GM19324 (cell line): ENCODE measurements around the gene VGLL3.

Experiments
- ATAC-seq: cut with Tn5 transposase; IDR thresholded peaks from one replicate; pipeline ENCODE4 v1.9.1; 2021; ENCODE audit warnings: mild to moderate bottlenecking, moderate library complexity; ENCODE audit not compliant: unreplicated experiment, low FRiP score

Gene VGLL3

DNA sequence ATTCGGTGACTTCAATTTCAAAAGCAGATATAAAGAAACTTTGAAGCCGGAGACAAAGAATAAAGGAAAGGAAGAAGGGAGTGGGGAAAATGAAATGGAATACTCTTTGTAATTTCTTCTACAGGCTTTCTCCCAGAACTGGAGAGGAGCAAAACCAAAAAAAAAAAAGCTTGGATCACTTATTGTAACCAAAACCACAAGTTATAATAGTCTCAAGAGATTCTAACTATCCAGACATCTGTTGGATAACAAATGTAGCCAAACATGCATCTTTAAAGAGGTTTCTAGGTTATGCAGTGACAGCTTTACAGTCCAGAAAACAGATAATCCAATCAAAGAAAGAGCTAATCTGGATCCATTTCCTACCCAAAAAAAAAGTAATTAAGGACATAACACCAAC, 36.2 kb downstream of the VGLL3 start:
- ATAC-seq = no peak

DNA sequence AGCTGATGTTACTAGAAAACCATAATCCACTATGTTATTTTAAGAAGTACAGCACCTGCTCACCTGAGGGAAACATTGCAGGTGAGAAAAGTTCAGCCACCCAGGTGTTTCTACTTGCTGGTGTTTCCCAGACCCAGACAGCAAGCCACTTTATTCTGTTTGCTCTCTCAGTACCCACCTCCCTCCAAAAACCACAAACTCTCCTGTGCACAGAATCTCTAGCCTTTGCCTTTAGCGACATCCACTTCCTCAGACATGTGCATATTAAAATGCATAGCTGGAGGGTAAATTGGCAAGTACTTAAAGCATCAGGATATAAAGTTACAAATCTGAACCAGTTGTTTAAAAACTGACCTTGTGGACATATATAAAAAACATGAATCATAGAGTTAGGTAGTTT, 36.7 kb downstream of the VGLL3 start:
- no peak for ATAC-seq

DNA sequence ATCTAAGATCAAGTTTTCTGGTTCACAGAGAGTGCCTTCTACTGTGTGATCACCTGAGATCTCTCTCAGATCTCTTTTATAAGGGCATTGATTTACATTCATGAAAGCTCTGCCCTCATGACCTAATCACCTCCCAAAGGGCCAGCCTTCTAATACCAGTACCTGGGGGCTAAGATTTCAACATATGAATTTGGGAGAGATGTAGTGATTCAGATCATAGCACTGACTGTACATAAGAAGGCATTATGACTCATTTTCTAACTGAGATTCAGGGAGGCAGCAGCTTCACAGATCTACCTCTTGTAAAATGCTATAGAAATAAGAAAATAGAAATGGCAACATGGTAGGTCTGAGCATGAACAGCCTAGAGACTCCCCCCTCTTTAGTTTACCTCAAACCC, 39.6 kb downstream of the VGLL3 start:
- ATAC-seq = no peak

DNA sequence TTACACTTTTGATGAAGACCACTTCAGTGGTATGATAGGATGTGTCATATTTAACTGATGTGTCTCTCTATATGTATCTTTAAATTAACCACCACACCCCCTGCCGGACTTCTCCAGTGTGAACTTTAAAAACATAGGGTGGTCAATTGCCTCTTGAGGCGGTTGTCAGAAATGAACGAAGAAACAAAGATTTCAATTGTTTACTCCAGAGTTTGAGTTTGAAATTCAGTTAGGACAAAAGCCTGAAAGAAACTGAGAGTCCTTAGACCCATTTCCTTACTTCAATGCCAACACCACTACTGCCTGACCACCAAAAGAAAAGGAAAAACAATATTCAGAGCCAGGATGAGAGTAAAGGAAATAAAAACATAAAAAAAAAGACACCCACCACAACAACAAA, 40.2 kb downstream of the VGLL3 start:
- no peak for ATAC-seq

DNA sequence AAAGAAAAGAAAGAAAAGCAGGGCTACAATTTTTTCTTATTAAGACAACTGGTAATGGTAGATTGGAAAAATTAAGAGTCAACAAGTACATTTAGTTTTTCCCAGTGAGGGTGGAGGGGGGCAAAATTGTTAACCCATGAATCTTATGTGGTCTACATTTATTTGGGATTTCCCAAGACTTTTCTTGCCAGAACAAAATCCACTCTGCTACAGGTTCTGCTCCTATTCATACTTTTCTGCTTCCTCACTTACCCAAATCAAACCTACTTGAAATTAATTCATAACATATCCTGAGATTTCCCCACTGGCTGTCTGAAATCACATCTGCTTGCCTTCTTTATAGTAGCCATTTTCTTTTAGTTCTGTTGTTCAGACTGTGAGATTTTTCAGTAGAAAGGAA, 41.1 kb downstream of the VGLL3 start:
- no peak for ATAC-seq

DNA sequence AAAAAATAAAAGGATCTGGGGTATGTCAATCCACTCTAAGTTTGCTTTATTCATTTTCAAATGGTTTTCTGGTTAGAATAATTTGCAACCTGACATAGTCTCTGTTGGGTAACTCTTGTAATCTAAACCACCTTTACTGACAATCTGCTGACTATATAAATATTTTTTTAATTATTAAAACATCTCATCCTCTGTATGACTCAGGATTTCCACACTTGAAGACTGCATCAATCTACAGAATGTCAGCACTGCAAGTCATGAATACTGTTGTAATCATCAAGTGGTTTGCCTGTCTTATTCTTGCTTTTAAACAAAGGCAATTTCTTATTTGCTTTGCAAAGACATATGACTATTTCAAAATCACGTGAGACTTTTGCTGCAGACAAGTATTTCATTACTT, 42.1 kb downstream of the VGLL3 start:
- no peak for ATAC-seq

DNA sequence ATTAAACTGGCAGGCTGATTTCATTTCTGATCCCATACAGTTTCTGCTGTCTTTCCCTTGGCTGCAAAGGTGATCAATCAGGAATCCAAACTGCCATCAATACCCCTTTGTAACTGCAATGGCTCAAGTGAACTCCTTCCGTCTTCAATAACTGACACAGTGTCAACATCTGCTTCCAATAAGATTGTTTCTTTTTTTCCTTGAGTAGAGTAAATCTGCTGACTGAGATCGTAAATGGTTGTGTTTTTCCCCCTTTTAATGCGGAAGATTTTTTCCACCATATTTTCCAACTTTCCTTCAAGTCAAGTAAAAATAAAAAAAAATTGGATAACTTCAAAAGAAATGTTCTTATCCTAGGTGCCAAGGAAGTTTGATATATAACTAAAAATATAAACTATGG, 48.7 kb downstream of the VGLL3 start:
- ATAC-seq = no peak

DNA sequence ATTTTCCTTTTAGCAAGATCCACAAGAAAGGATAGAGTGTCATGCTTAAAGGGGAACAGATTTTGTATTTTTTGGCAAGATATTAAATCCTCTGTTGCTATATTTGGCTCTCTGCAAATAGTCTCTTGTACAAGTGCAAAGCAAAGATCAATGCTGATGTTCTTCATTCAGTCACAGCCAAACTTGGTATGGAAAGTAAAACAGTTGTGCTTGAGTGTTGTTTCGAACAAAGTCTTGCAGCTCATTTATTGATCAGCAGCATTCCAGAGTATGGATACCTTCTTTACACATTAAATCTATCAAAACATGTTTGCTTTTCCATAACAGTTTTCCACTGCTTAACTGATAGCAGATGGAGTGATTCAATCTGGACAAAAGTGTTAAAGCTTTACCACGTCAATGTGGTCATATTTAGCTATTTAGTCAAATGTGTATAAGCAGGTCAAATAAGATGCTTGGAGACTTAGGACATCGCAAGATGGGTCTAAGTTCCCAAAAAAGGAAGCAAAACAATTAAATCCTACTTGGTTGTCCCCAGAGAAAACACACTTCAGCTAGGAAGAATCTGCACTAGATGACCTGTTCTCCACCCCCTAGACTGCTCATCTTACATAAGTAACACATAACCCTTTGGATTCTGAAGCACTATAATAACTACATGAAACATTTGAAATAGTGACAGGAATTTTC, 52.4 kb downstream of the VGLL3 start:
- ATAC-seq = no peak

DNA sequence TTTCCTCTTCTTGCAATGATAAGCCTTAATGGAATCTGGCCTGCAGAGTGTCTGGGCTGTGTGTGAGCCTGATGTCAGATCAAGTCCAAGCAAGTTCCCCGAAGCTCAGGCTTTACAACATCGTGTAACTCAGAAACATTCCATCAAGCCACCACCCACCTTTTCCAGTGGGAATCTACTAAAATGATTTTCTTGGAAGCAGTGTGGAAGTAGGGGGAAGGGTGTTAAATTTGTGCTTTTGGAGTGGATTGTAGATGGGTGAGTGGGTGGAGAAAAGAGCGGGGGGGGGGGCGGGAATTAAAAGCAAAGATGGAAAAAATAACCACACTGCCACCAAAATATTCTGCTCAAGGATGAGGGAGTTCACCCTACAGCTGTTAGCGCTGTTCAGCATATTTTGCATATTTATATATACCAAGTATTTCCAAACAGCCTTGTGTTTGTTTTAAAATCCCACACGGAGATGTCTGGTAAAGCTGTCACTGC, 53.6 kb downstream of the VGLL3 start:
- ATAC-seq = no peak

DNA sequence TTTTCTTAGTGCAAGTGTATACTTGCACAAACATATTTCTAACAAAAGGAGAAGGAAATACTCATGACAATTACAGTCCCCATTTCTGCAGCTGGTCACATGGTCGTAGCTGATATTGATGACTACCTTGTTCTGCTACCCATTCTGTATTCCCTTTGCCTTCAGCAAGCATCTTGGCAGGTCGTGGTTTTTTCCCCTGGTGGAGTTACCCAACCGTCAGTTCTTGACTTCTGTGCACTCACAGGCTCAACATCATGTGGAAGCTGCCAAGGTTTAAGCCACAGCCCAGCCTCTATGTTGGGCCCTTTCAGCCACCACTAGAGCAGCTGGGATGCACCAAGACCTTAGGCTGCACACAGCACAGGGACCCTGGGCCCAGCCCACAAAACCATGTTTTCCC, 56.1 kb downstream of the VGLL3 start:
- no peak for ATAC-seq

DNA sequence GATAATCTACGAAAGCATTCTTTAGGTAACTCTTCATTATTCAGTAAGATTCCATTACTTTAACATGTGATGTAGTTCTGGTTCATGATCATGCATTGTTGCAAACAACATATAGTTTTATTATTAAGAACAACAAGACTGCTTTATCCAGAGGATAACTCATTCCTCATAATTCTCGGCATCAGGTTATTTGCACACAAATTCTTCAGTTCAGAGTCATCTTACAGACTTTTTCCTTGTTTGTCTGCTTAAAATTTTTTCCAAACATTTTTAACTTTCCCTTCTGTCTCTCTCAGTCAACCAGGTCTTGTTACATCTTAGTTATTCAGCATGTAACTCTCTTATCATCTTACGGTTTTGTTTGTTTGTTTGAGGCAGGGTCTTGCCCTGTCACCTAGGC, 60.1 kb downstream of the VGLL3 start:
- no peak for ATAC-seq

DNA sequence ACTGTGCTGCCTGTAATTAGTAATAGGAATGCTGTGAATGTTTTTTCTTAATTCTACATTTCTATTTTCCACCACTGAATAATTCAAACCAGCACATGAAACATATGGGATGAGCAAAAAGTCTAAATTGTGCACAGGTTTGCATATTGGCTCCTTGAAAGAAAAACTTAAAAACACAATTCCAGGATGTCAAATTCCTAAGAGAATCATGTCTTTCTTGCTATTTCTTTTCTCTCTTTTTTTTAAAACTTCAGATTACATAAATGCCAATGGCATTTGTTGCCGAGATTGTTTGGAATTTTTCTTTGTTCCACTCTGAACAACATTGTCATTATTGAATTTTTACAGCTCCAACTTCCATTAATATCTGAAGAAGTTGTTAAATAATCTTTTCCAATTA, 60.8 kb downstream of the VGLL3 start:
- no peak for ATAC-seq

DNA sequence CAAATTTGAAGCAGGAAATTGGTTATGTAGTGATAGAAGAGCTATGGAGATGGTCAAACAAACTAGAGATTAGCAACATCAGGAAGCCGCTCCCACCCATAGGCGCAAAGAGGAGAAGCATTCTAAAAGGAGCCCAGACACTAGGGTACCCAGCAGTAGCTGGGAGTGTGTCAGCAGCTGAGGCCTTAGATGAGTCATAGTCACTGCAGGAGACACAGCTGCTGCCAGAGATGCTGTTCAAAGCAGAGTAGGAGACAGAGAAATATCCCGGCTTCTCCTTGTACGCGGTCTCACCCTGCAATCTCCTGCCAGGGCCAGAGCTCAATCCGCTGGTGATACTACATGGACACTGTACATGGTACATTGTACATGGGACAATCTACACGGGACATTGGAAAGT, 61.9 kb downstream of the VGLL3 start:
- no peak for ATAC-seq

DNA sequence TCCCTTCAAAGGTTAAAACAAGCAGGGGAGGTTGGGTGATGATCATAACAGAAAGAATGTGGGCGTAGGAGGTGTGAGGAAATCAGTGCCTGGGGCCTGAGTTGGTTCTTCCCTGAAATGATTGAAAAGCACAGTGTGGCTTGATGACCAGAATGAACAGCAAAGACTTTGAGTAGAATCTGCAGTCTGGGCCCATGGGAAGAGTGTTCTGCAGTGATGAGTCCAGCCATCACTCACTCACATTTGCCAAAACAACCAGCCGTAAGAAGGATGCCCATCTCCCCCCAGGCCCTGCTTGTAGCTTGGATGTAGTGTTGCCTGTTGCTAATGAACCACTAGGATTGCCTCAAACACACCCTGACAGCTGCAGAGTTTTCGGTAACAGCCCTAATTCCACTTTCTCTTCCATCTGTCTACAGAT, 67.9 kb downstream of the VGLL3 start:
- ATAC-seq = no peak

DNA sequence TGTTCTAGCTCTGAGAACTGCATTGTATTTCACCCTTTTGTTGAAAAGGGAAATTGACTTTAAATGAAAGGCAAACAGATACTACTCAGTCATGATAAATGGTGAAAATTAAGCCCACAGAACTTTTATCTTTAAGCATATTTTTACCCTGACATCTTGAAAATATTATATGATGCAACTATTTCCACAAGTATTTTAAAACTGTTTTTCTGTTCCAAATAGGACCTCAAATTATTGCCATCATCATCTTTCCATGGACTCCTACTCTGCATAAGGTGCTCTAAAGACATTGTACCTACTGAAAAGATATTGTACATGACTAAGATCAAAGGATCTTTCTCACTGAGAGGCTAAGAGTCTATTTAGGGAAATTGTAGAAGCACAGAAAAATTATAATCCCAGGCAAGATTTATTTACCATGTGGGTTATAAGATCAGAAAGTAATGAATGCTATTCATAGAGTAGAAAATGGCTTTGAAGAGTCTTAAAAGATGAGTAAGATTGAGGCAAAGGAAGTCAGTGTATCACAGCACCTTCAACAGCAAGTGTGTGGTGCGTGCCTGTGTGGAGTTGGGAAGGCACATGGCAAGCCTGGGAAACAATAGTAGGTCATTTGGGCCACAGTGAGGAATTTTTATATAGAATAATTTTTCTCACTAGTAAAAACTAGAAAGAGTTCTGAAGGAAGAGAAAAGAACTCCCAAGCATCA, 68.8 kb downstream of the VGLL3 start:
- no peak for ATAC-seq

DNA sequence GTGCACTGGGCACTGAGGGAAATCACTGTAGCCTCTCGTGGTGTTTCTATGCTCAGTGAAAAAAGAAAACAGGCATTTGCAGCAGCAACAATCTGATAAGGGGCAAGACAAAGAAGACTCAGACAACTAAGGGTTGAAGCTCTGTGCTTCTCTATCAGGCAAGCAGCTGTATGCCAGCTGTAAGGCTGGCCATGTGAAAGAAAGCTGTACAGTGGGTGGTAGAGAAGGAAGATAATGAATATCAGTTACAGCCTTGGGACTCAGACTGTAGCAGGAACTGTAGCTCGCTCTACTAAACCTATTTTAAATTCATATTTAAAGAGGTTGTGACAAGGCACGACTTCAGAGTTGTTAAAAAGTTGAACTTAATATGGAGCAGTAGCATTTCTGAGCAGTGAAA, 76.3 kb downstream of the VGLL3 start:
- ATAC-seq = no peak

DNA sequence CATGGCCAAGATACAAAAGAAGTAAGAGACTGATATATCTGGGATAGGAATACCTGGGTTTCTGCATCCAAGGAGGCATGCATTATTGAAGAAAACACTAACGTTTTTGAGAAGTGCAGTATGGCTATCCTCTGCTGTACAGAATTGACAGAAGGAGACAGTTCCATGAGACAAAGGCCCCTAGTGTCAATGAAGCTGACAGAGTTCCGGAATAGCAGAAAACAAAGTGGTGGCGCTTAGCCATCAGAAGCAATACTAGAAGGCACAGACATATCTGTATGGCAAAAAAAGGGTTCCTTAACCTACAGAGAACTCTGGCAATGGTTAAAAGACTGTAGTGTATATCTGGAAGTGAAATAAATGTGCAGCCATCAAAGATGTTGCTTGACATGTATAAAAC, 77.8 kb downstream of the VGLL3 start:
- ATAC-seq = no peak

DNA sequence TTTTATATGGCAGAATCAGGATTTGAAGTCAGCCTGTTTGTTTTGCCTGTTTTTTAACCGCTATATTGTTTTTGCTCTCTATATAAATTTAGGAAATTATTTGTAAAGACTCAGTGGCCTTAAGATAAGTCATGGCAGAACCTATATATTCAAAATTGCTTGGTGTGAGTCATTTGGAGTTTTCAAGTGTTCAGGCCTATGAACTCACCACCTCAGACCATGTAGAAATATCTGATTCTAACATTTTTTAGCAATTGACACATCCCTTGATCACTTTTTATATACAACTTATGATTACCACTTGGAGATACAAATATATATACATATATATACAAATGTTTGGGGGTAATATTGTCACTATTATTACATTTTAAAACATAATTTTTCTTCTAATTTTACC, 95.7 kb downstream of the VGLL3 start:
- ATAC-seq = no peak

DNA sequence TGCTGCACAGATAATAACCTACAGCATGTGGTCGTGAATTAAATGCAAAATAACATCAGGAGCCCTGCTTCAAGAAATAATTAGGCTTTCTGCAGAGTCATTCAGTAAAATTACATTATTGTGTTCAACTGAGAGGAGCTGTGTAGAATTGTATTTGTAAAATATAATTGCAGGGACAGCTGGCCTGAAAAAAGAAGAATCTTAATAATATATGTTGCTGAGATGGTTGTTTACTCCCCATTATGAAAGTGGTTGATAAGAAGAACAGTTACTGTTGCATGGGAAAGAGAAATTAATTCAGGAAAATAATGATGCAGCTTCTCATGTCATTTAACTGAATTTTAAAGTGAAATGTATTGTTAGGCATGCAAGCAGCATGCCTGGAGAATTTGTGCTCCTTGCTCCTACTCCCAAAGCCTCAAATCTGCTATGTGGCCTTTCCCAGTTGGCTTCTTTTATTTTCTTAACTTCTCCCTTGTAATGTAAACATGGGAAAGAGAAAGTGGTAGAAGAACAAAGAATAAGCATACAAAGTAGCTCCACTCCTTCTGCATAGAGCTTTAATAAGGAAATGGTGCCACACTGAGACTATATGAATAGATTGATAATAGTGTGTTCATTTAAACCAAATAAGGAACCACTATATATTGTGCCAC, 100.1 kb downstream of the VGLL3 start:
- no peak for ATAC-seq
